22Rv1 (cell line): ENCODE data around the gene CMPK2.

Experiments used
- CTCF ChIP-seq: fragments of 450-650 bp; IDR thresholded peaks from 2 replicates; pipeline ENCODE4 v1.5.1; 2017; ENCODE audit warnings: mild to moderate bottlenecking
- ZFX ChIP-seq: fragments of 450-650 bp; IDR thresholded peaks from 2 replicates; pipeline ENCODE4 v1.6.1; 2017; ENCODE audit warnings: antibody characterized with exemption, borderline replicate concordance

DNA sequence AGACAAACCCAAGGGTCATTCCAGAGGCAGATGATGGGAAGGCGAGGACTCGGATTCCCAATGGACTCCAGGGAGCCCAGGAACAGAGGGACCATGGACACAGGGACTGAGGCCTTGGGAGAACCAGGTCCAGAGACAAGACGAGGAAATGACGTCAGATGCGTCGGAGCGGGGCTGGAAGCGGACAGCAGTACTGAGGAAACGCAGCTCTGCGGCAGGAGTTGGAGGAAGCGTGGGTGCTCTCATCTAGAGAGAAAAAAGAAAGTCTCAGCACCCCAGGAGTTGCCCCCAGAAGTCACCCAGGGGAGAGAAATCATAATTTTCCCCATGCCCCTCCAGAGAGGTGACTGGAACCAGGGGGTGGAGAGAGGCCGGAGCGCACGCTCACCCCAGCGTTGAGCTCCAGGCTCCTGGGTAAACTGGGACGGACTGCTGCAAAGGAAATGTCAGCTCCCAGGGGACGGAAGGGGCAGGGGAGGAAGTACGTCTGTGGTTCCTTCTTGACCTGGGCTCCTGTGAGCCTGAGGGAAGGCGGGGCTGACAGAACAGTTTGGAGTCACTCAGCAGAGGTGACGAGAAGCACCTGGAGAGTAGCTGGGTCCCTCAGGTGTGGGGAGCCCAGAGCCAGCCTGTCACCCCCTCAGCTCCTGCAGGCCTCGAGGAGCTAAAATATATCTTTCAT is 44.7 kb downstream of the CMPK2 start:
- TF ChIP-seq CTCF: no peak
- no peak for TF ChIP-seq ZFX
